Muscle of arm (tissue), 12 donors: Measurements from ENCODE around the gene OSCAR. TPM values are rescaled to one million over a fixed set of nuclear protein-coding genes. Genes with fewer than 3 reads are reported as not detected.

Experiments
- DNase-seq: peaks from one replicate; pipeline ENCODE4 v3.0.0-alpha.2; 2013
- polyA plus RNA-seq, 12 donors: library from polyadenylated mRNA; unstranded; fragments of 120-200 nt; gene quantifications; one replicate each; pipeline ENCODE4 v1.2.1, GENCODE V29; 2013; ENCODE audit not compliant: insufficient read length in 12 of 12

OSCAR gene
- polyA plus RNA-seq, 12 donors = 0.09 to 1.5 (median 0.32) TPM; not detected in 3

DNA sequence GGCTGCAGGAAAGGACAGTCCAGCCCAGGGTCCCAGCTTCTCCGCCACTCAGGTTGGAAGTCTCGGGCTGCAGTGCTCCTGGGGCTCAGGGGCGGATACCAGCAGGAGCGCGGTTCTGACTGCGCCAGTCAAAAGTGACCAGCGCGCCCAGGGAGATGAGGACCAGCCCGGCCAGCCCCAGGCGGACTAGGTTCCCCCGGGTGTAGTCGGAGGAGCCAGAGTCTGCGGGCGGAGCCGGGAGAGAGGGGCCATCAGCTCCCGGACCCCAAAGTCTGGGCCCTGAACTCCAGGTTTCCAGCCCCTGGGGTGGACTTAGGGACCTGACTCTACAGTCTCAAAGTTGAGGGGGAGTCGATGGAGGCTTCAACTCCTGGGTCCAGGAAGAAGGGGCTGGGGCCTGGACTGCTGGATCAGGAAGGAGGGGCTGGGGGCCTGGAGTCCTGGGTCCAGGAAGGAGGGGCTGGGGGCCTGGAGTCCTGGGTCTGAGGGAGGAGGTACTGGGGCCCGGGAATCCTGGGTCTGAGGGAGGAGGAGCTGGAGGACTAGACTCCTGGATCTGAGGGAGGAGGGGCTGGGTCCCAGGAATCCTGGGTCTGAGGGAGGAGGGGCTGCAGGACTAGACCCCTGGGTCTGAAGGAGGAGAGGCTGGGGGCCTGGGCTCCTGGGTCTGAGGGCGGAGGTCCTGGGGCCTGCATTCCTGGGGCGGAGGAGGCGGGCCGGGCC, 5.3 kb downstream of the OSCAR start:
- DNase-seq = no peak

DNA sequence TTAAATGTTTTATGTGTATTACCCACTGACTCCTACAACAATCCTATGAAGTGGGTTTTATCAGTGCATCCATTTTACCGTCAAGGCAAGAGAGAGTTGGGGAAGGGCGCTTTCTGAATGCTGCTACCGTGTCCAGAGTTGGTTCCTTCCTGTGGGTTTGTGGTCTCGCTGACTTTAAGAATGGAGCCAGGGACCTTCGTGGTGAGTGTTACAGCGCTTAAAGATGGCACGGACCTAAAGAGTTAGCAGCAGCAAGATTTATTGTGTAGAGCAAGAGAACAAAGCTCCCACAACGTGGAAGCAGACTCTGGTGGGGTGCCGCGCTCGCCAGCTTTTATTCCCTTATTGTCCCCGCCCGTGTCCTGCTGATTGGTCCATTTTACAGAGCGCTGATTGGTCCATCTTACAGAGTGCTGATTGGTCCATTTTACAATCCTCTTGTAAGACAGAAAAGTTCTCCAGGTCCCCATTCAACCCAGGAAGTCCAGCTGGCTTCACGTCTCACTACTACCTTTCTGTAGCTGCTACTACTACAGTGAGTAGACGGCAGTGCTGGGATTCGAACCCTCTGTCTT, 6.1 kb downstream of the OSCAR start:
- no peak for DNase-seq

DNA sequence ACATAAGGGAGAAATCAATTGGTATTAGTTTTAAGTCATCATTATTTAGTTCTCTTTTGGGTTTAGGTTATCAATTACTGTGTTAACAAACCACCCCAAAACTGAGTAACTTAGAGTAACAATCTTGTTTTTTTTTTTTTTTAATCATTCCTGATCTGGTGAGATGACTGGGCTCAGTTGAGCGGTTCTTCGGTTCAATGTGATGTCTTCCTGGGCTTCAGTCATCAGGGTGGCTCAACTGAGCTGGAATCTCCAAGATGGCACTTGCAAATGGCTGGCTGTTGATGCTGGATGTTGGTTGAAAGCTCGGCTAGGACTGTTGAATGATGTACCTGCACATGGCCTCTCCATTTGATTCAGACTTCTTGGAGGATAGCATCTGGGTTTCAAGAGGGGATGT, 16.2 kb downstream of the OSCAR start:
- no peak for DNase-seq

DNA sequence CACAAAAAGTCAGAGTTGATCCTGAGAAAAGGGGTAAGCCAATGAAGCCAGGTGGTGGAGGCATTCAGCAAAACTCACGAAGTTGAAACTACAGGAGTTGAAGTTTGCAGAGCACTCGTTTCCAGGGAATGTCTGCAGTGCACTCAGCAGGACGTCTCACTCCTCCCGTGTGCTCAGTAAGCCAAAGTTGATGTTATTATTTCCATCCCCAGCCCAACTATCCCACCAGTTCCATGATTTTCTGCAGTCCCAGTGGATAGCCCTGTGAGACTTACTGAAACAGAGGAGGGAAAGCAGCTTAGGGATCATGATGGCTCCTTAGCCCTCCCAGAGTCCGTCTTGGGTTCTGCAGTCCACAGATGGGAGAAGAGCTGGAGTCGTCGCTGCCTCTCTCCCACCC, 19.6 kb downstream of the OSCAR start, which contains the start of gene TARM1:
Gene TARM1, minus strand, starts transcription at position 334 of the 400 bp plus-strand sequence. Its CDS starts 25 bp downstream, at position 309.
- no peak for DNase-seq

DNA sequence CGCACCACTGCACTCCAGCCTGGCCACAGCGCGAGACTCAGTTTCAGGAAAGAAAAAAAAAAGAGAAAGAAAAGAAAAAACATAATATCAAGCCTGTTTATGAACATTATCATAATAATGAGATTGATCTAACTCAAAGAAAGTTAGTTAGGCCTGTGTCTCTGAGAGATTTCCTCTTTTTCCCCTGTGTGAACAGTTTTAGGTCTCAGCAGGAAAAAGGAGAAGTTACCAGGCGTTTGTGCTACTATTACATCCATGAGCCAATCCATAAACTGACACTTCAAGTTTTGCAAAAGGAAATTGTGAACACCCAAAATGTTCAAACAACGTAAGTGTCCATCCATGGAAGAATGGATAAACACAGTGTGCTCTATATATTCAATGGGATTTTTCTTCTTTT, 23.3 kb downstream of the OSCAR start:
- DNase-seq = no peak

DNA sequence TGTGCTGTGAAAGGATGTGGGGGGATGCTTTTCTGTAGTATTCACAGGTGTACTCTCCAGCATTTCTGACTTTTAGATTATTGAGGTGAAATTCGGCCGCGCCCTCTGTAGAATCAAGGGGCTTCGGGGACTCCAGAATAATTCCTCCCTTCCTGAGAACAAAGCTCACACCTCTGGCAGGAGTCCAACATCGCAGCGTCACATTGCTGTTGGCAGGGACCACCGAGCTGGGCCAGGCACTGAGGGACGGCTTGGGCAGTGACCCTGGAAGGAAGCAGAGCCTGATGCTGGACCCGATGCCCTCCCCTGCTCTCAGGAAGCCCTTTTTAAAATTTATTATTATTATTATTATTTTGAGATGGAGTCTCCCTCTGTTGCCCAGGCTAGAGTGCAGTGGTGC, 25.8 kb downstream of the OSCAR start:
- no peak for DNase-seq

DNA sequence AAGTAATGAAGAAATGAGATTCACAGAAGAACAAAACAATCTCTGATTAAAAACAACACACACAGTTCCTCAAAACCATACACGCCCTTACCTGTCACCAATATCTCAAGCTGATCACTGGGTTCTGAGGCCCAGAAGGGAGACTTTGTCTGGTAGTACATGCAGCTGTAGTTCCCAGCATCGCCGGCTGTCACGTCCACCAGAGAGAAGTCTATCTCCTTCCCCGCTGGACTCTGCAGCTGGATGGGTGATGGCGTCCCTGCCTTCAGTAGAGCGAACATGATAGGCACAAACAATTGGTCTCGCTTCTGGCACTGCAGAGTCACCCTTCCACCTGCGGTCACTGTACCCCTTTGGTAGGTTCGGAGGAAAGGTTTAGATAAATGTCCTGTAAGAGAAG, 26.8 kb downstream of the OSCAR start:
- no peak for DNase-seq

DNA sequence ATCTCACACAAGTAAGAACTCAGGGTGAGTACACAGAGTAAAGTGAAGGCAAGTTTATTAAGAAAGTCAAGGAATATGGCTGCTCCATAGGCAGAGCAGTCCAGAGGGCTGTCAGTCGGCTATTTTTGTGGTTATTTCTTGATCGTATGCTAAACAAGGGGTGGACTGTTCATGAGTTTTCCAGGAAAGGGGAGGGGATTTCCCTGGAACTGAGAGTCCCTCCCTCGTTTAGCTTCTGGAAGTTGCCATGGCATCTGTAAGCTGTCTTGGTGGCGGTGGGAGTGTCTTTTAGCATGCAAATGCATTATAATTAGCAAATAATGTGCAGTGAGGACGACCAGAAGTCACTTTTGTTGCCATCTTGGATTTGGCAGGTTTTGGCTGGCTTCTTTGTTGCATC, 31.1 kb downstream of the OSCAR start:
- no peak for DNase-seq

DNA sequence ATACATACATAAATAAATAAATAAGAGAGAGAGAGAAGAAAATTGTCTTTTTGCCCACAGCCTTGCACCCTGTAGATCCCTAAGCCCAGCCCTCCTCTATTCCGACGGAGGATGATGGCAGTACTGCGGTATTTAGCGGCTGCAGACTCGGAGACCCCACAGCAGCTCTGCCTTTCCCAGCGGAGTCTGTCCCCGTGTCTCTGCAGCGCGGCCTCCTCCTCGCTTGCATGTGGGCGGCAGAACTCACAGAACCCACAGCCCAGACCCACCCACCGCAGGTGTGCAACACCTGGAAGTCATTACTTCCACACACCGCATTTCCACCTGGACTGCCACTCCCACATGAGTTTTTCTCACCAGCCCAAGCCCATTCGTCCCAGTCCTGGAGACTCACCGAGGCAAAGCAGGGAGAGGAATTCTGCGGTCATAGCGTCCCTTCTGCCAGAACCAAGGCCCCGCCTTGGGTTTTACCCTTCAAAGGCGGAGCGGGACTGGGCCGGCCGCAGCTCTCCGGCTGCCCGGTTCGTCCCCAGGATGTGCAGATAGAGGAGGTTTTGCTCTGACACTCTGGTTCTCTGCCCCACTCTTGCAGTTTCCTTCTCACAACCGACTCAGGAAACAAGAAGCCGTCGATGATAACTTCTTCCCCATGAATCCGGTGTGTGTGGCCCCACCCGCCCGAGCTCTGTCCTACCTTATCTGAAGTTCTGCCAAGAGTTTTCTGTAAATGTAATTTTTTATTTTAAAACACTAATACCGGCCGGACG, 37.1 kb downstream of the OSCAR start, which contains the start of gene VSTM1:
Gene VSTM1, minus strand, starts transcription at position 548 of the 767 bp plus-strand sequence. Its CDS starts 120 bp downstream, at position 428.
- no peak for DNase-seq

DNA sequence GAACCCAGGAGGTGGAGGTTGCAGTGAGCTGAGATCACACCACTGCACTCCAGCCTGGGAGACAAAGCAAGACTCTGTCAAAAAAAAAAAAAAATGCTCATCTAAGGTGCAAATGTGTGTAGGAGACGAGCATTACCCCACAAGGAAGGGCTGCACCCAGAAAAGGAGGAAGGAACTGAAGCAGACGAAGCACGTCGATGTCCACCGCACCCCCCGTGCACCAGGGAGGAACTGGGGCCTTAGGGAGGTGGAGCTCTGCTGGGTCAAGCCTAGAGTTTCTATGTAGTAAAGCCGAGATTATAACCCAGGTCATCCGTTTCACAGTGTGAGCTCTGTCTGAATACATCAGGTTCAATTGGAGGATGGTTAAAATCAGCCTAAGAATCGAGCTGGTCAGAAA, 38.0 kb downstream of the OSCAR start:
- DNase-seq = no peak

DNA sequence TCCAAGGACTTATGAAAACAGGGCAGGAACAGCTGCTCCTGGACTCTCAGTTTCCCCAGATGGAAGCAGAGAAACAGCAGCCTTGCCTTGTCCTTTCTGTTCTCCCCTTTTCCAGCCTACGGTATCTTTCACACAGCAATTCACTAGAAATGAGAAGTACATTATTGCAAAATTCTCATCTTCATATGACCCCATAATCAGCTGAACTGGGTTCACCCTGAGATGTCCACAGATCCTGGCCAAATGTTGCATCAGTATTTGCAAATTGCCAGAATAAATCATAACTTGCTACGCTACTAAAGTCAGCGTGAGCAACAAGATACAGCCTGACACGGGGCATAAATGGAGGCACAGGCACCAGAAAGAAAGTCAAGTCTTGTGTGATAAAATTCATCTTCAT, 53.0 kb downstream of the OSCAR start:
- no peak for DNase-seq

DNA sequence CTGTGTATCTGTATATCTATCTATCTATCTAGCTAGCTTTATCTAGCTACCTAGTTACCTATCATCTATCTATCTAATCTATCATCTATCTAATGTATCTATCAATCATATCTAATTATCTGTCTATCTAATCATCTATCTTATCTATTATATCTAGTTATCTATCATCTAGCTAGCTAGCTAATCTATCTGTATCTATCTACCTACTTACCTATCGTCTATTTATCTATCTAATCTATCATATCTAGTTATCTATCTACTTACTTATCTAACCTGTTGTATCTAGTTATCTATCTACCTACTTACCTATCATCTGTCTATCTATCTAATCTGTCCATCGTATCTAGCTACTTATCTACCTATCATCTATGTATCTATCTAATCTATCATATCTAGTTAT, 54.8 kb downstream of the OSCAR start:
- DNase-seq = no peak

Other genes starting within 250 kb of the OSCAR start
- gene MYADM, start 232.9 kb downstream of the OSCAR start, polyA plus RNA-seq = 1,000 to 10,000 TPM in 1 of 12 donors, 100 to 1,000 TPM in 11; 129 to 1,426 (median 184) TPM
- 1 to 10 TPM in 2 of 12 donors, under 1 TPM in 6, not detected in 4; 0.09 to 4.5 (median 0.21) TPM for gene PRKCG, start 218.6 kb downstream of the OSCAR start, polyA plus RNA-seq
- gene CACNG7, start 191.5 kb downstream of the OSCAR start, polyA plus RNA-seq = under 1 TPM in 10 of 12 donors, not detected in 2; 0.14 to 0.34 (median 0.29) TPM
- 1 to 10 TPM in 3 of 12 donors, under 1 TPM in 7, not detected in 2; 0.29 to 1.4 (median 0.72) TPM for gene CACNG8, start 137.9 kb downstream of the OSCAR start, polyA plus RNA-seq
- 10 to 100 TPM in 11 of 12 donors, not detected in 1; 11.9 to 53.5 (median 26.8) TPM for gene CACNG6, start 109.2 kb downstream of the OSCAR start, polyA plus RNA-seq
- under 1 TPM in 3 of 12 donors, not detected in 9; 0.34 to 0.77 (median 0.37) TPM for gene VSTM1, start 36.9 kb downstream of the OSCAR start, polyA plus RNA-seq
- gene TARM1, start 19.4 kb downstream of the OSCAR start, polyA plus RNA-seq = under 1 TPM in 2 of 12 donors, not detected in 10; 0.19 to 0.23 TPM
- 100 to 1,000 TPM in 4 of 12 donors, 10 to 100 TPM in 7, not detected in 1; 80.2 to 127 (median 95.8) TPM for gene NDUFA3, start 2.1 kb upstream of the OSCAR start, polyA plus RNA-seq
- gene TFPT, start 14.9 kb upstream of the OSCAR start, polyA plus RNA-seq = 10 to 100 TPM in 11 of 12 donors, not detected in 1; 10.6 to 16.6 (median 12.5) TPM
- gene PRPF31, start 15.0 kb upstream of the OSCAR start, polyA plus RNA-seq = 10 to 100 TPM in 11 of 12 donors, not detected in 1; 40.3 to 64.0 (median 43.6) TPM
- gene CNOT3, start 37.0 kb upstream of the OSCAR start, polyA plus RNA-seq = 100 to 1,000 TPM in 1 of 12 donors, 10 to 100 TPM in 11; 29.8 to 595 (median 38.1) TPM
- gene LENG1, start 58.9 kb upstream of the OSCAR start, polyA plus RNA-seq = 10 to 100 TPM in 2 of 12 donors, 1 to 10 TPM in 9, not detected in 1; 6.1 to 11.9 (median 7.3) TPM
- 10 to 100 TPM in 1 of 12 donors, 1 to 10 TPM in 10, not detected in 1; 1.6 to 35.1 (median 3.5) TPM for gene TMC4, start 72.4 kb upstream of the OSCAR start, polyA plus RNA-seq
- gene MBOAT7, start 88.8 kb upstream of the OSCAR start, polyA plus RNA-seq = 10 to 100 TPM in 11 of 12 donors, not detected in 1; 17.0 to 85.5 (median 27.2) TPM
- gene TSEN34, start 90.5 kb upstream of the OSCAR start, polyA plus RNA-seq = 10 to 100 TPM in 11 of 12 donors, not detected in 1; 21.8 to 51.7 (median 29.9) TPM
- gene RPS9, start 100.1 kb upstream of the OSCAR start, polyA plus RNA-seq = 1,000 to 10,000 TPM; 1,267 to 2,301 (median 1,915) TPM
- 1 to 10 TPM in 10 of 12 donors, not detected in 2; 1.2 to 4.1 (median 2.4) TPM for gene LILRB3, start 122.2 kb upstream of the OSCAR start, polyA plus RNA-seq
- gene LILRA6, start 142.0 kb upstream of the OSCAR start, polyA plus RNA-seq = 1 to 10 TPM in 9 of 12 donors, under 1 TPM in 1, not detected in 2; 0.95 to 2.4 (median 1.7) TPM
- gene LILRB5, start 156.5 kb upstream of the OSCAR start, polyA plus RNA-seq = 10 to 100 TPM in 2 of 12 donors, 1 to 10 TPM in 9, not detected in 1; 5.5 to 10.6 (median 8.5) TPM
- 1 to 10 TPM in 10 of 12 donors, not detected in 2; 1.4 to 3.8 (median 1.8) TPM for gene LILRB2, start 180.3 kb upstream of the OSCAR start, polyA plus RNA-seq
- 1 to 10 TPM in 1 of 12 donors, under 1 TPM in 9, not detected in 2; 0.31 to 1.2 (median 0.57) TPM for gene LILRA5, start 212.4 kb upstream of the OSCAR start, polyA plus RNA-seq
- gene LILRA4, start 238.4 kb upstream of the OSCAR start, polyA plus RNA-seq = under 1 TPM in 2 of 12 donors, not detected in 10; 0.11 to 0.63 TPM